Mammary epithelial cell (primary cell): Measurements from ENCODE around the gene IRF4.

Experiments
- CTCF ChIP-seq, 2 donors: IDR thresholded peaks in 1 of 2; conservative IDR thresholded peaks in 1 of 2; 2 replicates each; pipeline ENCODE4 v1.5.1; 2011 to 2012; ENCODE audit warnings: inconsistent platforms in 2 of 2, low read length in 2 of 2, mild to moderate bottlenecking in 2 of 2, control low read depth in 1 of 2, low read depth in 1 of 2; ENCODE audit not compliant: insufficient read depth in 1 of 2; ENCODE audit errors: extremely low read depth in 1 of 2
- EZH2 ChIP-seq: IDR thresholded peaks from 2 replicates; pipeline ENCODE4 v1.6.1; 2012; ENCODE audit warnings: low read length, inconsistent platforms, borderline replicate concordance

- no peak for TF ChIP-seq EZH2
- TF ChIP-seq CTCF (conservative IDR thresholded peaks at IDR 0.05 in 1 of 2, IDR thresholded peaks at IDR 0.05 in 1 of 2; ENCODE audit: extremely low read depth in 1 of 2, insufficient read depth in 1 of 2, low read depth in 1 of 2, low read length in 2 of 2), result no peak
Observed at GRCh38 chr6:449486-450419, 58.2 kb downstream of the IRF4 start.
